NB4 (cell line): ENCODE data around the gene RNF6.

ENCODE experiments used
- DNase-seq: peaks from one replicate; pipeline ENCODE4 v3.0.0; 2010; ENCODE audit warnings: low read depth
- H3K4me3 ChIP-seq: one replicate; pipeline ENCODE4 v1.5.1; 2011; ENCODE audit warnings: mild to moderate bottlenecking, low read depth, low read length, moderate library complexity
- CTCF ChIP-seq: IDR thresholded peaks from one replicate; pipeline ENCODE4 v1.5.1; 2012; ENCODE audit warnings: low read depth, low read length
- MAX ChIP-seq: IDR thresholded peaks from 2 replicates; pipeline ENCODE4 v1.6.1; 2011; ENCODE audit warnings: low read depth, low read length
- MYC ChIP-seq: IDR thresholded peaks from 2 replicates; pipeline ENCODE4 v1.6.1; 2011; ENCODE audit warnings: low read depth, low read length
- POLR2A ChIP-seq: IDR thresholded peaks from 2 replicates; pipeline ENCODE4 v1.6.1; 2011; ENCODE audit warnings: mild to moderate bottlenecking; ENCODE audit not compliant: insufficient read length; ENCODE audit errors: extremely low read depth

The RNF6 gene

GRCh38 chr13:26163812-26164211 is 58.3 kb downstream of the RNF6 start:
- no peak for TF ChIP-seq MAX
- TF ChIP-seq POLR2A: no peak
- TF ChIP-seq CTCF: no peak
- TF ChIP-seq MYC: no peak
- DNase-seq: no peak
- no peak overlapping the region for H3K4me3 ChIP-seq
